Measurements from ENCODE around the gene PPIL6.

DNA sequence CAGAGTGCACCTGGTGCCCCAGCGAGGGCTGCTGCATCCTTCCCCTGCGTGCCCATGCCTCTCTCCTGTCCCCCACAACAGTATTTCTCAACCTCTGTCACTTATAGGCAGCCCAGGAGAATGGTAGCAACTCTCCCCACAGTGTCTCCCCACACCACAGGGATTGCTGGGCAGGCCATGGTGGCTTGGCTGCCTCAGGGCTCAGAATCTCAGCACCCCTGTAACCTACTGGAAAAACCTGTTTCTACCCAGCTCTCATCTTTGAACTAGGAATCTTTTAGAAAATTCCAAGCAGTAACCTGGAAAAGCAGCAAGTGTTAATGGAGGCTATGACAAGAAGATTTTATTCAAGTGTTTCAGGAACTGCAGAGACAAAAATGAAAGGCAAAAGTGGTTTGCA, 96.2 kb downstream of the PPIL6 start:
- TF ChIP-seq, protein P1, sequence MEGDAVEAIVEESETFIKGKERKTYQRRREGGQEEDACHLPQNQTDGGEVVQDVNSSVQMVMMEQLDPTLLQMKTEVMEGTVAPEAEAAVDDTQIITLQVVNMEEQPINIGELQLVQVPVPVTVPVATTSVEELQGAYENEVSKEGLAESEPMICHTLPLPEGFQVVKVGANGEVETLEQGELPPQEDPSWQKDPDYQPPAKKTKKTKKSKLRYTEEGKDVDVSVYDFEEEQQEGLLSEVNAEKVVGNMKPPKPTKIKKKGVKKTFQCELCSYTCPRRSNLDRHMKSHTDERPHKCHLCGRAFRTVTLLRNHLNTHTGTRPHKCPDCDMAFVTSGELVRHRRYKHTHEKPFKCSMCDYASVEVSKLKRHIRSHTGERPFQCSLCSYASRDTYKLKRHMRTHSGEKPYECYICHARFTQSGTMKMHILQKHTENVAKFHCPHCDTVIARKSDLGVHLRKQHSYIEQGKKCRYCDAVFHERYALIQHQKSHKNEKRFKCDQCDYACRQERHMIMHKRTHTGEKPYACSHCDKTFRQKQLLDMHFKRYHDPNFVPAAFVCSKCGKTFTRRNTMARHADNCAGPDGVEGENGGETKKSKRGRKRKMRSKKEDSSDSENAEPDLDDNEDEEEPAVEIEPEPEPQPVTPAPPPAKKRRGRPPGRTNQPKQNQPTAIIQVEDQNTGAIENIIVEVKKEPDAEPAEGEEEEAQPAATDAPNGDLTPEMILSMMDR (IDR thresholded peaks at IDR 0.05): no peak
- TF ChIP-seq, protein P2, sequence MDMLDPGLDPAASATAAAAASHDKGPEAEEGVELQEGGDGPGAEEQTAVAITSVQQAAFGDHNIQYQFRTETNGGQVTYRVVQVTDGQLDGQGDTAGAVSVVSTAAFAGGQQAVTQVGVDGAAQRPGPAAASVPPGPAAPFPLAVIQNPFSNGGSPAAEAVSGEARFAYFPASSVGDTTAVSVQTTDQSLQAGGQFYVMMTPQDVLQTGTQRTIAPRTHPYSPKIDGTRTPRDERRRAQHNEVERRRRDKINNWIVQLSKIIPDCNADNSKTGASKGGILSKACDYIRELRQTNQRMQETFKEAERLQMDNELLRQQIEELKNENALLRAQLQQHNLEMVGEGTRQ (IDR thresholded peaks at IDR 0.05): no peak
- TF ChIP-seq KDM1A (IDR thresholded peaks at IDR 0.05; ENCODE audit: low read depth) (no peak), BHLHE40 (IDR thresholded peaks at IDR 0.05; ENCODE audit: low read depth, low read length) (no peak), PHF8 (IDR thresholded peaks at IDR 0.05; ENCODE audit: borderline replicate concordance, low read depth) (no peak), ZFP36 (IDR thresholded peaks at IDR 0.05; ENCODE audit: borderline replicate concordance, partially characterized antibody) (no peak), CEBPB (IDR thresholded peaks at IDR 0.05) (no peak), POLR2A (IDR thresholded peaks at IDR 0.05; ENCODE audit: low read length) (no peak)

Measured in A549 (cell line).